ENCODE data around the gene MTHFD2L.
"Not testable (repeated sequence)": the region's sequence is repeated elsewhere in the genome, so short reads cannot be mapped to it uniquely, and the experiment has no call there.

MTHFD2L gene

DNA sequence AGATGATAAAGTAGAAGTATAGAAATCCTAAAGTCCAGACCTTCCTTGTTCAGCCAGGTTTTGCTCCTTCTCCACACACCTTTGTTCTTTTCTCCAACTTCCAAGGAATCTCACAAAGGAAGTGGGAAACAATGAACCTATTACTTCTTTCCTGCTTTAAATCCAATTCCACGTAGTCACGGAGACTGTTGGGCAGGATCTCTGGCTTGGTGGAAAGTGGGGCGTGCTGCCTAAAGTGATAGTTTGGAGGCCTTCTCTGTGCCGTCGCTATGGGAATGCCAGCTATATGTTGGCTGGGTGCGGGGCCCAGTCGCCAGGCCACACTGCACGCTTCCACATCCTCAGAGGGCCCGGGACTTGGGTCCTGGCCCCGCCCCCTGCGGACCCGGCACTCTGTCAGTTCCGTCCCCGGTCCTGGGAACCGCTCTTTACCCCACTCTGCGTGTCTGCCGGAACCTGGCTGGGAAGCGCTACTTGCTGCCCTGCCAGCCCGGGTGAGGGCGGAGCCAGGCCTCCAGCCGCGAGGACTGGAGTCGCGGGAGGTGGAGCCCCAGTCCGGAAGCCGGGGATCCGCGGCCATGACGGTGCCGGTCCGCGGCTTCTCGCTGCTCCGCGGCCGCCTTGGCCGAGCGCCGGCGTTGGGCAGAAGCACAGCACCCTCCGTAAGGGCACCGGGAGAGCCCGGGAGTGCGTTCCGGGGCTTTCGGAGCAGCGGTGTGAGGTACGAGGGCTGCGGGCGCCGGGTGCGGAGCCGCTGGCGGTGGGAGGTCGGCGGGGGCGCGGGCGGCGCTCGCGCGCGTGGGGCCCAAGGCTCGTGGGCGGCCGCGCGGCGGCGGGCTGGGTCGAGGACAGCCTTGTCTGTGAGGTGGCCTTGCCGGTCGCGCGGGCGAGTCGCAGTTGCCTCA, at the start of gene MTHFD2L:
MTHFD2L (plus strand) TSS at position 558 of the 905 bp plus-strand sequence; CDS start at position 579, 21 bp downstream.
- DNase-seq (ENCODE audit: low read depth in 2 of 3, low spot score in 2 of 3), result peak; percentile 55 to 77 (median 61)

DNA sequence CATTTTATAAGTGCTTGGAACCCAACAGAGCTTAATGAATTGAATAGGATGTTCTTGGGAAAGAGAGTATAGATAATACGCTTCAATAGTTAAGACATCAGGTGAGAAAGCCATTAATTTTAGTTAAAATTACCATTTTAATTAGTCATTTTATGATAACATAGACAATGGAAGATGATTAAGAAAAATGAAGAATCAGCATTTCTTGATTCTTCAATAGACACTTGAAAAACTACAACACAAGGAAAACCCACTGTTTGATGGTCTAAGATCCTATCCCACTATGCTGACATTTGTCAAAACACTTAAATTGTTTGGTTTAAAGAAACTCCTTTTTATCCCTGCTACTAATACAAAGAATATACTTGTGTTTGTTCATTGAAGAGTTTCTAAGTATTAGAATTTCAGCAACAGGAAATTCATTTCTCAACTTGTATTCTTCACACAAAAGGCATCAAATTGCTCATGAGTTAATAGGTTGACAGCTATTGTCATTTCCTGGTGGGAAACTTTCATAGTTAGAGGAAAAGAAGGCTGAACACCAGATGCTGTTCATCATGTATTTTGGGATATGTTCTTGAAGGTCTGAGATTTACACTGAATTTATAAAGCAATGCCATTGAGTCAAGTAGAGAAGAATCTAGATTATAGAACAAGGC, 49.3 kb upstream of the MTHFD2L start:
- DNase-seq (ENCODE audit: low read depth in 2 of 3, low spot score in 2 of 3), result no peak

DNA sequence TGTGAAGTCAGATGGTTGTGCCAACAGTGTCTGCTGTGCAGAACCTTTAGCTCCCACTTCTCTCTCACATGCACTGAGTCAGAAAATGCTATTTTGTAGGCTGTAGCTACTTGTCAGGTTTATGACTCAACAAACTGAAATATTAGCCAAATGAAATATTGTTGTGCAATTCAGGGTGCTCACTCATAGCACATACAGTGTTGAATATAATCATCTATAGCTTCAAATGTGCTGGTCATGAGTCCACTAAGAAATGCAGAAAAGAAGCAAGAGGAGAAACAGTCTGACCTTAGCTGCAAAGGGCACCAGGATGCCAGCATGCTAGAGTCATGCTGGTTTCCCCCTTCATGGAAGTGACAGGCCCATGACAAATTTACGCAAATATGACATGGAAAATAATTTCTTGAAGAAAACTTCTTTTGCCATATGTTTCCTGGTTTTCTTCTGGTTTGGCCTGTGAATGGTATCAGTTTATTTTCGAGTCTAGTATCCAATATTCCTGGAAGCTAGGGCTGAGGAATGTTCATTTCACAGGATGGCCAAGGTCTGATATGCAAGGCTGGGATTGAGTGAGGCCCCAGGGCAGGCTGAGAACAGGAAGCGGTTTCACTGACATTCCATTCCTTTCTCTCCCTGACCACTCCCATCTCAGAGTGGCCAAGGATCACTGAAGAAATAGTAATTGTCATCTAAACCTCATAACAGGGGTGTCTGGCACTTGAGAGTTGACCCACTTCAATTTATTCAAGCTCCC, 48.6 kb upstream of the MTHFD2L start:
- DNase-seq (ENCODE audit: low read depth in 2 of 3, low spot score in 2 of 3), result no peak

DNA sequence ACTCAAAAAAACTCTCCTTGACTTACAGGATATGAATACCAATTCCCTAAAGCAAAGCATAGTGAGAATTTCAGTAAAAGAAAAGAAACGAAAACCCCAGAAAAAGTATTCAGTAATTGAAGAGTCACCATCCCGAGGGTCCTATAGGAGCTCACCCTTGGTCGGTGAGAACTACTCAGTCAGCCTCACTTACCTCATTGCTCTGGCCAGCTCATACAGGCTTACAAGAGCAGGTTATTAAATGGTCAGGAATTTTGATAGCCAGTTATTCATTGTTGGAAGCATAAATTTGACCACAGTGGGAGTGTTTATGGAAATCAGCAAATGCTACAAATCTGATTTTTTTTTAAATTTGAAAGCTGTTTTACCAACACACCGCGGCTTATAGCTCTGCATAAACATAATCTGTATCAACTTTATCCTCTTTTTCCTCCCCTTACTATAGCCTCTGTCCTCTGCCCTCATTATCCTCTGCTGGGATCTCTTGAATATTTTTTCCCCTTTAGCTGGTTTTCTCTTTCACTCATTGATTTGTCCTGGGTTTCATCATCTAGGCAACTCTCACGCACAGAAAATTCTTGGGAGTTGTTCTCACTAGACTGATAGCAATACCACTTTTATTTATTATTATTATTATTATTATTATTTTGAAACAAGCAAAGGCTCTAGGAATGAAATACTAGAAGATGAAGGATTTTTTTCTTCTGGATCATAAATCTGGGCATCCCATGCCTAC, 47.9 kb upstream of the MTHFD2L start:
- no peak for DNase-seq (ENCODE audit: low read depth in 2 of 3, low spot score in 2 of 3)

GRCh38 chr4:74110670-74111069, 47.2 kb upstream of the MTHFD2L start:
- no peak for DNase-seq (ENCODE audit: low read depth in 2 of 3, low spot score in 2 of 3)

DNA sequence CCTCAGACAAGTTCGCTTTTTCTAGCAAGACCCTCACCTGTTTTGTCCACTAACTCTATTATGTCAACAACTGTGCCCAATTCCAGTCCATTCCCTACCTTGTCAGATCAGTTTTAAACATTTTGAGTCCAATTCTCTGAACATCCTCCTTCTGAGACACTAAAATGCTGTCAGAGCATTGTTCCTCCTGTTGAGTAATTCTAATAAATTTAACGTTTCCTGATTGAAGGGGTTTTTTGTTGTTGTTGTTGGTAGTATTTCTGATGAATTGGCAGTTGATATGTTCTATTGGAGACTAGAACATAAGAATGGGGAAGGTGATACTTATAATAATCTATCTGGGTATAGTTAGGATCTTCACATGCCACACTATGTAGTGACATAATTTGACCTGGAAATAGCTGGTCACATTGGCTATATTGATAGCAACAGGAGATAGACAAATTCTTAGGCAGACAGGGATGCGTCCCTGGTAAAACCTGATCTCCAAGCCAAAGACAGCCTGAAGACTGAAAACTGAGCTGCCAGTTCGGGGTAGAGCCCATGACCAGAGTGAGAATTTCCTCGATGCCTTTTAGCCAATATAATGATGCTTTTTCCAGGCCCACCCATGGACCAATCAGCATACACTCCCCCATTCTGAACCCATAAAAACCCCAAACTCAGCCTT, 46.5 kb upstream of the MTHFD2L start:
- DNase-seq (ENCODE audit: low read depth in 2 of 3, low spot score in 2 of 3), result no peak

GRCh38 chr4:74111990-74112389, 45.9 kb upstream of the MTHFD2L start:
- DNase-seq (ENCODE audit: low read depth in 2 of 3, low spot score in 2 of 3), result no peak

DNA sequence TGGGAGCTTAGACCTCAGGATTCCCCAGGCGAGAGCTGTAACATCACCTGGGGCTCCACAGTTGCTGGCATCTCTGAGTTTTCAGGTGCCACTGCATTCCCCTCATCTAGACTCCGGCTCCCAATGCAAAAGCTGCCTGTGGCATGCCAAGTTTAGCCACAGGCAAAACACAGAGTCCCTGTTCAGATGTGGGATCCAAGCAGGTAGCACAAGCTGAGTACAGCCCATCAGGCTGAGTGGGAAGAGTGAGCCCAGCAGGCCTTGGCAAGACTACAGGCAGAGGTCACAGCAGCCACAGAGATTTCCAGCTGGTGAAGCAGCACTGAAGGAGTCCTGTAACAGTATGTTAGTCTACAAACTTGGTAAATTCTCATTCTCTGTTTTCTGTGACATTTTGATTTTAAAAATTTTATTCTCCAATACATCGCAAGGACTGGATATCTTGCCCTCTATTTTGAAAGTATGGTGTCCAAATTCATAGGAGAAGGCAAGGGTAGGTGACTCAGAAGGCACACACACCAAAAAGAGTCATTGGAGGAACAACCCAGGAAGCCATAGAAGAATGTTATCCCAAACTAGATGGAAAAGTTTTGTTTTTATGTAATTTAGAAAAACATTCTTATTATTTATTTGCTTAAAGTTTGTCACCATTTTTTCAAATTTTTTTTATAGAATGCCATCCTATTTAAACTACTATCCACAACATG, 45.4 kb upstream of the MTHFD2L start:
- DNase-seq (ENCODE audit: low read depth in 2 of 3, low spot score in 2 of 3), result no peak

GRCh38 chr4:74114234-74114633, 43.7 kb upstream of the MTHFD2L start:
- DNase-seq (ENCODE audit: low read depth in 2 of 3, low spot score in 2 of 3), result no peak

DNA sequence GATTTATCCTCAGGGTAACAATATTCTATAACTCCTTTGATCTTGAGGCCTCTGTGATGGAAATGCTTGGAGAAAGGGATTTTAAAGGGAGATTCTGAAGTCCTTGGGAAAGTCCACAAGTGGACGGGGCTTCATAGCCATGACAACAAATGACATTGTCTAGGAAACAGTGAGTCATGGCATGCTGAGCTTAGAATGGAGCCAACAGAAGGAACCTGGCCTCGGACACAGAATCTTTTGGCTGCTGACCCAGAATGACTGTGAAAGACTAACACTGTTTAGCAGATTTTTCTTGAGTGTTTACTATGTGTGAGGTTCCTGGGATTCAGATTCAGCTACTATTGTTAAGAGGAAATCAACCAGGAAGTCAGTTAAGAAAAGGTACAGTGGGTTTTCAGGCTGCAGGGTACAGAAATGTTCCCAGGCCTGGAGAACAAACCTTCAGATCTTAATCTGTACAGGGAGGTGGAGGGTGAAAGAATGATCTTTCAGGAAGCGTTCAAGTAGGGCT, 40.8 kb upstream of the MTHFD2L start:
- no peak for DNase-seq (ENCODE audit: low read depth in 2 of 3, low spot score in 2 of 3)

GRCh38 chr4:74118600-74119338, 39.1 kb upstream of the MTHFD2L start:
- DNase-seq (ENCODE audit: low read depth in 2 of 3, low spot score in 2 of 3), result no peak

- DNase-seq (ENCODE audit: low read depth in 2 of 3, low spot score in 2 of 3), result no peak
Observed at GRCh38 chr4:74120086-74120485, 37.8 kb upstream of the MTHFD2L start.

GRCh38 chr4:74121643-74122579, 36.0 kb upstream of the MTHFD2L start:
- no peak for DNase-seq (ENCODE audit: low read depth in 2 of 3, low spot score in 2 of 3)

DNA sequence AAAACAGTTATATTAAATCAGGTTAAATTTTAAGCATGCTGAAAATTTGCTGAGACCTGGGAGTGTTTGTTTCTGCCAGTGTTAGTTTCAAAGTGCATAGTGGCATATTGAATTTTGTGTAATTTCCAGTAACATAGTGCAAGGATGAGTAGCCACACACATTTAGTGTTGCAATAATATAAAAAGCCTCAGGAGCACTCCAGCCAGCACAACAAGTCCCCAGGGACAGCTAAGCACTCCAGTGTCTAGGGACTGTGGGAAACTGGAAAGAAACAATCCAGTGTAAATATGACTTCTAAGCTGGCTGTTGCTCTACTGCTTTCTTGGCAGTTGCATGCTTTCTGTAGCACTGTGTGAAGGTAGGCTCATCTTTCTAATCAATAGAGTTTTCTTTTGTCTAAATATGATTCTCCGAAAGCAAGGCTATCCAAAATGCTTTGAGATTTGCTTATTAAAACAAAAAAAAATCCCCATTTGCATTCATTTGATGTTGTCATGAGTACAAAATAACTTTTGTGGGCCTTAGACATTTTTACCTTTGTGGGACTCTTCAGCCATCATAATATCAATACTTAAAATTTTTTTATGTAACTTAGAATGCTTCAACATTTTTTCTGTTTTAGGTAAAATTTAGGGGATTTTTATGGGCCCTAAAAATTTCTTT, 34.7 kb upstream of the MTHFD2L start:
- no peak for DNase-seq (ENCODE audit: low read depth in 2 of 3, low spot score in 2 of 3)

DNA sequence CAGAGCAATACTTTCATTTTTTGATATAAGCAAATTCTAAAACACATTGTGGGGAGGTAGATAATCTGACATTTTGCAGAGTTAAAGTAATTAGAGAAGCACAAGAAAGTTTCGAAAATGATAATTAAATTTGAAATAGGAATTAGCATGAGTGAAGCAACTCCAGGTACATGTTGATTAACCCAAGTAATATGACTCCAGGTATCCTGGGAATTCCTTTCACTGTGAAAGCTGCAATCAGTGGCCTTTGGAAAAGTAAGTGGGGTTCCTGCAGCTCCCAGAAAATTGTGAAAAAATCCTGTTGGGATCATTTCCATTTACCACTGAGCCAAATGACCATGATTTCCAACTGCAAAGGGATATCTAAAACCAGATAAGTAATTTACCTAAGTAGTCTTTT, 32.9 kb upstream of the MTHFD2L start:
- no peak for DNase-seq (ENCODE audit: low read depth in 2 of 3, low spot score in 2 of 3)

GRCh38 chr4:74127745-74128144, 30.2 kb upstream of the MTHFD2L start:
- DNase-seq (ENCODE audit: low read depth in 2 of 3, low spot score in 2 of 3), result no peak

GRCh38 chr4:74130843-74131242, 27.1 kb upstream of the MTHFD2L start:
- not testable (repeated sequence) for DNase-seq (ENCODE audit: low read depth in 2 of 3, low spot score in 2 of 3)
